ENCODE measurements around the gene NPAS3. TPM values are rescaled to one million over a fixed set of nuclear protein-coding genes. Genes with fewer than 3 reads are reported as not detected.

Gene NPAS3
- polyA plus RNA-seq, 4 donors = 0.30 to 0.81 (median 0.62) TPM; not detected in 1

- Histone ChIP-seq H3K36me3 (ENCODE audit: control insufficient read depth in 3 of 3, insufficient read depth in 2 of 3, low read depth in 1 of 3, low read length in 3 of 3) (no peaks in the 10 kb centered on the region), H3K9me3 (ENCODE audit: control insufficient read depth in 2 of 2, insufficient read depth in 1 of 2, low read depth in 1 of 2, low read length in 1 of 2) (no peaks in the 10 kb centered on the region), H3K27ac (ENCODE audit: low read depth in 1 of 3, low read length in 2 of 3) (no peak overlapping the region), H3K4me3 (ENCODE audit: low read depth in 1 of 3, low read length in 3 of 3) (no peak overlapping the region), H3K4me1 (ENCODE audit: control insufficient read depth in 3 of 3, insufficient read depth in 2 of 3, low read depth in 1 of 3, low read length in 2 of 3) (no peaks in the 10 kb centered on the region), H3K27me3 (ENCODE audit: control insufficient read depth in 3 of 3, insufficient read depth in 3 of 3, low read length in 3 of 3) (peaks cover 0 to 24% (median 0%) of the 10 kb centered on the region in 3 donors)
- DNase-seq (peak; percentile 59 to 84), FAIRE-seq (no peak)
- 12 to 17% (median 17%) methylated on average over 16 of the region's 16 CpGs for WGBS, 3 donors
Measured at GRCh38 chr14:33792720-33793368, 854.2 kb downstream of the NPAS3 start.

GRCh38 chr14:33793398-33794110, 854.9 kb downstream of the NPAS3 start:
- Histone ChIP-seq H3K9me3 (ENCODE audit: control insufficient read depth in 2 of 2, insufficient read depth in 1 of 2, low read depth in 1 of 2, low read length in 1 of 2) (no peaks in the 10 kb centered on the region), H3K4me3 (ENCODE audit: low read depth in 1 of 3, low read length in 3 of 3) (no peak overlapping the region), H3K27ac (ENCODE audit: low read depth in 1 of 3, low read length in 2 of 3) (no peak overlapping the region), H3K27me3 (ENCODE audit: control insufficient read depth in 3 of 3, insufficient read depth in 3 of 3, low read length in 3 of 3) (peaks cover 0 to 31% (median 0%) of the 10 kb centered on the region in 3 donors), H3K36me3 (ENCODE audit: control insufficient read depth in 3 of 3, insufficient read depth in 2 of 3, low read depth in 1 of 3, low read length in 3 of 3) (no peaks in the 10 kb centered on the region), H3K4me1 (ENCODE audit: control insufficient read depth in 3 of 3, insufficient read depth in 2 of 3, low read depth in 1 of 3, low read length in 2 of 3) (no peaks in the 10 kb centered on the region)
- DNase-seq (no peak), FAIRE-seq (no peak)
- WGBS, 3 donors = 78 to 87% (median 85%) methylated on average over 11 of the region's 11 CpGs

- H3K4me1 ChIP-seq (ENCODE audit: control insufficient read depth in 3 of 3, insufficient read depth in 2 of 3, low read depth in 1 of 3, low read length in 2 of 3) = no peaks in the 10 kb centered on the region
- H3K4me3 ChIP-seq (ENCODE audit: low read depth in 1 of 3, low read length in 3 of 3) = no peak overlapping the region
- no peaks in the 10 kb centered on the region for H3K36me3 ChIP-seq (ENCODE audit: control insufficient read depth in 3 of 3, insufficient read depth in 2 of 3, low read depth in 1 of 3, low read length in 3 of 3)
- peaks cover 0 to 43% (median 0%) of the 10 kb centered on the region in 3 donors for H3K27me3 ChIP-seq (ENCODE audit: control insufficient read depth in 3 of 3, insufficient read depth in 3 of 3, low read length in 3 of 3)
- no peak overlapping the region for H3K27ac ChIP-seq (ENCODE audit: low read depth in 1 of 3, low read length in 2 of 3)
- DNase-seq = no peak
- H3K9me3 ChIP-seq (ENCODE audit: control insufficient read depth in 2 of 2, insufficient read depth in 1 of 2, low read depth in 1 of 2, low read length in 1 of 2) = no peaks in the 10 kb centered on the region
- FAIRE-seq = no peak
- WGBS, 3 donors = 48 to 81% (median 70%) methylated on average over 1 of the region's 1 CpG
Measured at GRCh38 chr14:33794791-33795305, 856.2 kb downstream of the NPAS3 start.

- no peak overlapping the region for H3K27ac ChIP-seq (ENCODE audit: low read depth in 1 of 3, low read length in 2 of 3)
- no peak overlapping the region for H3K4me3 ChIP-seq (ENCODE audit: low read depth in 1 of 3, low read length in 3 of 3)
- 54 to 60% (median 59%) methylated on average over 3 of the region's 3 CpGs for WGBS, 3 donors
- H3K4me1 ChIP-seq (ENCODE audit: control insufficient read depth in 3 of 3, insufficient read depth in 2 of 3, low read depth in 1 of 3, low read length in 2 of 3) = no peaks in the 10 kb centered on the region
- H3K9me3 ChIP-seq (ENCODE audit: control insufficient read depth in 2 of 2, insufficient read depth in 1 of 2, low read depth in 1 of 2, low read length in 1 of 2) = no peaks in the 10 kb centered on the region
- no peak for DNase-seq
- FAIRE-seq = no peak
- H3K36me3 ChIP-seq (ENCODE audit: control insufficient read depth in 3 of 3, insufficient read depth in 2 of 3, low read depth in 1 of 3, low read length in 3 of 3) = no peaks in the 10 kb centered on the region
- H3K27me3 ChIP-seq (ENCODE audit: control insufficient read depth in 3 of 3, insufficient read depth in 3 of 3, low read length in 3 of 3) = peaks cover 5 to 55% (median 10%) of the 10 kb centered on the region in 3 donors
Measured at GRCh38 chr14:33796356-33796755, 857.7 kb downstream of the NPAS3 start.

GRCh38 chr14:33799705-33800570, 861.3 kb downstream of the NPAS3 start:
- DNase-seq = peak in 1 of 2 donors; percentile 30
- no peak for FAIRE-seq
- Histone ChIP-seq H3K4me1 (ENCODE audit: control insufficient read depth in 3 of 3, insufficient read depth in 2 of 3, low read depth in 1 of 3, low read length in 2 of 3) (no peaks in the 10 kb centered on the region), H3K36me3 (ENCODE audit: control insufficient read depth in 3 of 3, insufficient read depth in 2 of 3, low read depth in 1 of 3, low read length in 3 of 3) (no peaks in the 10 kb centered on the region), H3K27me3 (ENCODE audit: control insufficient read depth in 3 of 3, insufficient read depth in 3 of 3, low read length in 3 of 3) (peaks cover 5 to 53% (median 10%) of the 10 kb centered on the region in 3 donors), H3K9me3 (ENCODE audit: control insufficient read depth in 2 of 2, insufficient read depth in 1 of 2, low read depth in 1 of 2, low read length in 1 of 2) (no peaks in the 10 kb centered on the region), H3K4me3 (ENCODE audit: low read depth in 1 of 3, low read length in 3 of 3) (no peak overlapping the region), H3K27ac (ENCODE audit: low read depth in 1 of 3, low read length in 2 of 3) (no peak overlapping the region)
- WGBS, 3 donors = 37 to 41% (median 39%) methylated on average over 81 to 100 of the region's 100 CpGs

GRCh38 chr14:33800735-33801163, 862.1 kb downstream of the NPAS3 start:
- no peaks in the 10 kb centered on the region for H3K4me1 ChIP-seq (ENCODE audit: control insufficient read depth in 3 of 3, insufficient read depth in 2 of 3, low read depth in 1 of 3, low read length in 2 of 3)
- DNase-seq (no peak), FAIRE-seq (no peak)
- H3K27me3 ChIP-seq (ENCODE audit: control insufficient read depth in 3 of 3, insufficient read depth in 3 of 3, low read length in 3 of 3) = peaks cover 5 to 48% (median 10%) of the 10 kb centered on the region in 3 donors
- H3K4me3 ChIP-seq (ENCODE audit: low read depth in 1 of 3, low read length in 3 of 3) = no peak overlapping the region
- H3K27ac ChIP-seq (ENCODE audit: low read depth in 1 of 3, low read length in 2 of 3) = no peak overlapping the region
- 38 to 58% (median 51%) methylated on average over 41 to 45 of the region's 45 CpGs for WGBS, 3 donors
- no peaks in the 10 kb centered on the region for H3K9me3 ChIP-seq (ENCODE audit: control insufficient read depth in 2 of 2, insufficient read depth in 1 of 2, low read depth in 1 of 2, low read length in 1 of 2)
- no peaks in the 10 kb centered on the region for H3K36me3 ChIP-seq (ENCODE audit: control insufficient read depth in 3 of 3, insufficient read depth in 2 of 3, low read depth in 1 of 3, low read length in 3 of 3)

GRCh38 chr14:33802737-33803136, 864.1 kb downstream of the NPAS3 start:
- WGBS, 3 donors = 70 to 88% (median 86%) methylated on average over 2 of the region's 2 CpGs
- FAIRE-seq = no peak
- DNase-seq = no peak
- Histone ChIP-seq H3K27me3 (ENCODE audit: control insufficient read depth in 3 of 3, insufficient read depth in 3 of 3, low read length in 3 of 3) (peaks cover 5 to 38% (median 10%) of the 10 kb centered on the region in 3 donors), H3K9me3 (ENCODE audit: control insufficient read depth in 2 of 2, insufficient read depth in 1 of 2, low read depth in 1 of 2, low read length in 1 of 2) (no peaks in the 10 kb centered on the region), H3K4me1 (ENCODE audit: control insufficient read depth in 3 of 3, insufficient read depth in 2 of 3, low read depth in 1 of 3, low read length in 2 of 3) (no peaks in the 10 kb centered on the region), H3K36me3 (ENCODE audit: control insufficient read depth in 3 of 3, insufficient read depth in 2 of 3, low read depth in 1 of 3, low read length in 3 of 3) (no peaks in the 10 kb centered on the region), H3K4me3 (ENCODE audit: low read depth in 1 of 3, low read length in 3 of 3) (no peak overlapping the region), H3K27ac (ENCODE audit: low read depth in 1 of 3, low read length in 2 of 3) (no peak overlapping the region)

GRCh38 chr14:33805593-33805992, 866.9 kb downstream of the NPAS3 start:
- no peaks in the 10 kb centered on the region for H3K4me1 ChIP-seq (ENCODE audit: control insufficient read depth in 3 of 3, insufficient read depth in 2 of 3, low read depth in 1 of 3, low read length in 2 of 3)
- FAIRE-seq = no peak
- 40 to 66% (median 53%) methylated on average over 2 of the region's 2 CpGs for WGBS, 3 donors
- H3K9me3 ChIP-seq (ENCODE audit: control insufficient read depth in 2 of 2, insufficient read depth in 1 of 2, low read depth in 1 of 2, low read length in 1 of 2) = no peaks in the 10 kb centered on the region
- no peak overlapping the region for H3K27ac ChIP-seq (ENCODE audit: low read depth in 1 of 3, low read length in 2 of 3)
- H3K36me3 ChIP-seq (ENCODE audit: control insufficient read depth in 3 of 3, insufficient read depth in 2 of 3, low read depth in 1 of 3, low read length in 3 of 3) = no peaks in the 10 kb centered on the region
- H3K27me3 ChIP-seq (ENCODE audit: control insufficient read depth in 3 of 3, insufficient read depth in 3 of 3, low read length in 3 of 3) = peaks cover 3 to 14% (median 4%) of the 10 kb centered on the region in 3 donors
- DNase-seq = no peak
- H3K4me3 ChIP-seq (ENCODE audit: low read depth in 1 of 3, low read length in 3 of 3) = no peak overlapping the region
